A673 (cell line): Measurements from ENCODE around the gene CYSLTR2.

Experiments
- EZH2 ChIP-seq: fragments of 200-600 bp; sonication (generic); IDR thresholded peaks from 2 replicates; pipeline ENCODE4 v1.6.1; 2017; ENCODE audit warnings: borderline replicate concordance, low read depth, mild to moderate bottlenecking, mixed read lengths, antibody characterized with exemption, low read length; ENCODE audit not compliant: poor library complexity, severe bottlenecking
- TF ChIP-seq, protein P1 (sequence below): fragments of 300-800, 200-600 bp; sonication (generic); conservative IDR thresholded peaks from 2 replicates; pipeline ENCODE4 v1.5.1; 2017; ENCODE audit warnings: low read depth, mild to moderate bottlenecking, antibody characterized with exemption, low read length, moderate library complexity, mixed read lengths

DNA sequence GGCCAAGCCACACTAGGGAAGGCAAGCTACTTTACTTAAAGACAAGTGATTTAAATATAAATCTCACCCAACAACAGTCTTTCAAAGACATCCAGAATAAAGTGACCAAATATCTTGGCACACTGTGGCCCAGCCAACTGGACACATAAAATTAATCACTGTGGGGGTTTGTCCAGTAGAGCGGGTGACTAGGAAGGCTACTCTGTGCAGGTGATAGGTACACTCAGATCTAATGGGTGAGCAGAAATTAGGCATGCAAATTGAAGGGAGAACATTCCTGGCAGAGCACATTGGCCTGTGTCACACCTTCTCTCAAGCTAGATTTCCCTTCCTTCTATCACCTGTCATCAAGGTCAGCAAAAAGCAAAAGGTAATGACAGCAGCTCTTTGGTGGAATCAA is 23.4 kb upstream of the CYSLTR2 start:
- TF ChIP-seq, protein P1, sequence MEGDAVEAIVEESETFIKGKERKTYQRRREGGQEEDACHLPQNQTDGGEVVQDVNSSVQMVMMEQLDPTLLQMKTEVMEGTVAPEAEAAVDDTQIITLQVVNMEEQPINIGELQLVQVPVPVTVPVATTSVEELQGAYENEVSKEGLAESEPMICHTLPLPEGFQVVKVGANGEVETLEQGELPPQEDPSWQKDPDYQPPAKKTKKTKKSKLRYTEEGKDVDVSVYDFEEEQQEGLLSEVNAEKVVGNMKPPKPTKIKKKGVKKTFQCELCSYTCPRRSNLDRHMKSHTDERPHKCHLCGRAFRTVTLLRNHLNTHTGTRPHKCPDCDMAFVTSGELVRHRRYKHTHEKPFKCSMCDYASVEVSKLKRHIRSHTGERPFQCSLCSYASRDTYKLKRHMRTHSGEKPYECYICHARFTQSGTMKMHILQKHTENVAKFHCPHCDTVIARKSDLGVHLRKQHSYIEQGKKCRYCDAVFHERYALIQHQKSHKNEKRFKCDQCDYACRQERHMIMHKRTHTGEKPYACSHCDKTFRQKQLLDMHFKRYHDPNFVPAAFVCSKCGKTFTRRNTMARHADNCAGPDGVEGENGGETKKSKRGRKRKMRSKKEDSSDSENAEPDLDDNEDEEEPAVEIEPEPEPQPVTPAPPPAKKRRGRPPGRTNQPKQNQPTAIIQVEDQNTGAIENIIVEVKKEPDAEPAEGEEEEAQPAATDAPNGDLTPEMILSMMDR: no peak
- TF ChIP-seq EZH2: no peak
